ENCODE measurements around the gene ZBTB11.
"Not testable (repeated sequence)": the region's sequence is repeated elsewhere in the genome, so short reads cannot be mapped to it uniquely, and the experiment has no call there.

The ZBTB11 gene

DNA sequence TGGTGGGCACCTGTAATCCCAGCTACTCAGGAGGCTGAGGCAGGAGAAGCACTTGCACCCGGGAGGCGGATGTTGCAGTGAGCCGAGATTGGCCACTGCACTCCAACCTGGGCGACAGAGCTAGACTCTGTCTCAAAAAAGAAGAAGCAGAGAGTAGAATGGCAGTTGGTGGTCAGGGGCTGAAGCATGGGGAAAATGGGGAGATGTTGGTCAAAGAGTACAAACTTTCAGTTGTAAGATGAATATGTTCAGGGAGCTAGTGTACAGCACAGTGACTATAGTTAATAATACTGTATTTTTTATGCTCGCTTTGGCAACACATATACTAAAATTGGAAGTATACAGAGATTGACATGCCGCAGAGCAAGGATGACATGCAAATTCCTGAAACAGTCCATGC, 61.4 kb downstream of the ZBTB11 start:
- DNase-seq = no peak

DNA sequence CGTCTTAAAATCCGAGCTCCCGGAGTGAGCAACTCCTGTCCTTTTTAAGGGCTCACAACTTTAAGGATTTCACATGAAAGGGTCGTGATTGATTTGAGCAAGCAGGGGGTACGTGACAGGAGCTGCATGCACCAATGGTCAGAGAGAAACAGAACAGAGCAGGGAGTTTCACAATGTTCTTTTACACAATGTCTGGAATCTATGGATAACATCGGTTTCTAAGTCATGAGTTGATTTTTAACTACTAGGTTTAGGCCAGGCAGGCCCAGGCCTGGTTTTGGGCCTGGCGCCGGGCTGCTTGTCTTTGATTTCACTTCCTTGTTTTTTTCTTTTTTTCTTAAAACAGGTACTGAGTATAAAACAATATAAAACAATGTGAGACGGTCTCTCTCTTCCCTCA, 63.9 kb downstream of the ZBTB11 start:
- not testable (repeated sequence) for DNase-seq

DNA sequence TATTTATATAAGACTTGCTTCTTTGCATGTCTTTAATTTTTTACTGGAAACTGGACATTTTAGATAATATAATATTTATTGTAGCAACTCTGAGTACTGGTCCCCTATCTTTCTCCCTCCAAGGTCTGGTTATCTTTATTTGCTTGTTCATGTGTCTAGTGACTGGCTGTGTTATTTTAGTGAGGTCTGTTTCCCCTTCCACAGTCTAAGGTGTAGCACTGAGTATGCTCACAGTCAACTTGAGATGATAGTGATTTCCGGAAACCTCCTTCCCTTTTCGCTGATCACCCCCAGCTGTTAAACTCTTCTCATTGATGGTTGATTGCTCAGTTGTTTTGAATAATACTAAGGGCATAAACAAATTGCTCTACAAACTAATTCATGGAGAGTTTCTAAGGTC, 65.9 kb downstream of the ZBTB11 start:
- no peak for DNase-seq

DNA sequence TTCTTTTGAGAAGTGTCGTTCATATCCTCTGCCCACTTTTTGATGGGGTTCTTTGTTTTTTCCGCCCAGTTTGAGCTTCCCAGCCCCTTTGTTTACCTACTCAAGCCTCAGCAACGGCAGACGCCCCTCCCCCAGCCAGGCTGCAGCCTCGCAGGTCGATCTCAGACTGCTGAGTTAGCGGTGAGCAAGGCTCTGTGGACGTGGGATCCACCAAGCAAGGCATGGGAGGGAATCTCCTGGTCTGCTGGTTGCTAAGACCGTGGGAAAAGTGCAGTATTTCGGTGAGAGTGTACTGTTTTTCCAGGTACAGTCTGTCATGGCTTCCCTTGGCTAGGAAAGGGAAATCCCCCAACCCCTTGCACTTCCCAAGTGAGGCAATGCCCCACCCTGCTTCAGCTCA, 71.5 kb downstream of the ZBTB11 start:
- DNase-seq = not testable (repeated sequence)

DNA sequence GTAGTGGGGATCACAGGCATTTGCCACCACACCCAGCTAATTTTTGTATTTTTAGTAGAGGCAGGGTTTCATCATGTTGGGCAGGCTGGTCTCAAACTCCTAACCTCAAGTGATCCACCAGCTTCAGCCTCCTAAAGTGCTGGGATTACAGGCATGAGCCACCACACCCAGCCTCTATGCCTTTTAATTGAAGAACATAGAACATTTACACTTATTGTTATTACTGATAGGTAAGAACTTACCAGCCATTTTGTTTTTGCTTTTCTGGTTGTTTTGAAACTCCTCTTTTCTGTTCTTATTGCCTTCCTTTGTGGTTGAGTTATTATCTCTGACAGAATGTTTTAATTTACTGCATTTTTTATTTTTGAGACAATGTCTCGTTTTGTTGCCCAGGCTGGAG, 73.7 kb downstream of the ZBTB11 start:
- no peak for DNase-seq

DNA sequence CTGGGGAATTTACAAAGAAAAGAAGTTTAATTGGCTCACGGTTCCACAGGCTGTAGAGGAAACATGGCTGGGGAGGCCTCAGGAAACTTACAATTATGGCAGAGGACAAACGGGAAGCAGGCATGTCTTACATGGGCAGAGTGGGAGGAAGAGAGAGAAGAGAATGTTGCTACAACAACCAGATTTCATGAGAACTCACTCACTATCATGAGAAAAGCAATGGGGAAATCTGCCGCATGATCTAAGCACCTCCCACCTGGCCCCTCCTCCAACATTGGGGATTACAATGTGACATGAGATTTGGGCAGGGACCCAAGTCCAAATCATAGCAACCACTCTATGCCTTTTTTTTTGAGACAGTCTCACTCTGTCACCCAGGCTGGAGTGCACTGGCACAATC, 74.2 kb downstream of the ZBTB11 start:
- no peak for DNase-seq
